ENCODE measurements around the gene ENTPD8.
A peak's percentile ranks its signal among the peaks of the same experiment; 100 is the strongest.

Gene ENTPD8

DNA sequence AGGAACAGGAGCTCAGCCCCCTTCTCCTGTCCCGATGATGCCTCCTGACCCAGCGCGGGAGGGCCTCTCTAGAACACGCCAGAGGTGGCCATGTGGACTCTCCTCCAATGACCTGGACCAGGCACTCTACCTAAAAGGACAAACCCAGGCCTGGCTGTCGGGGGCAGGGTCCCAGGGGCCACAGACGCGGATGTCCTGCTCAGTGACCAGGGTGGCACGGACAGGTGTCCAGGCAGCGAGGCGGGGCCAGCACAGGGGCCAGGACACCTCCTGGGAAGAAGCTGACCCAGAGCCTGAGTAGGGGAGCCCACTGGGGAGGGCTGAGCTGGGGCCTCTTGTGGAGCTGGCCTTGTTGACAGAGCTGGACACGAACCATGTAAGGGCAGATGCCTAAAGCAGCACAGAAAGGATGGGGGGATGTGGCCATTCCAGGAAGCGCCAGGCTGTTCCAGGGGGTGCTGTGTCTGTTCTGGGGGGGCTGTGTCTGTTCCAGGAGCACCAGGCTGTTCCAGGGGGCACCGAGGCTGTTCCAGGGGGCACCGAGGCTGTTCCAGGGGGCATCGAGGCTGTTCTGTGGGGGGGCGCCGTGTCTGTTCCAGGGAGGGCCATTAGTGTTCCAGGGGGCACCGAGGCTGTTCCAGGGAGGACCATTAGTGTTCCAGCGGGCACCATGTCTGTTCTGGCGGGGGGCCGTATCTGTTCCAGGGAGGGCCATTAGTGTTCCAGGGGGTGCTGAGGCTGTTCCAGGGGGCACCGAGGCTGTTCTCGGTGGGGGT, 48.7 kb downstream of the ENTPD8 start:
- DNase-seq (ENCODE audit: low read depth) = no peak
- TF ChIP-seq POLR2A (IDR thresholded peaks at IDR 0.05; ENCODE audit: extremely low read depth, insufficient read length) (no peak), MYC (IDR thresholded peaks at IDR 0.05; ENCODE audit: low read depth, low read length) (no peak)
- TF ChIP-seq, protein P1, sequence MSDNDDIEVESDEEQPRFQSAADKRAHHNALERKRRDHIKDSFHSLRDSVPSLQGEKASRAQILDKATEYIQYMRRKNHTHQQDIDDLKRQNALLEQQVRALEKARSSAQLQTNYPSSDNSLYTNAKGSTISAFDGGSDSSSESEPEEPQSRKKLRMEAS (IDR thresholded peaks at IDR 0.05; ENCODE audit: low read depth, low read length) = no peak
- TF ChIP-seq, protein P2, sequence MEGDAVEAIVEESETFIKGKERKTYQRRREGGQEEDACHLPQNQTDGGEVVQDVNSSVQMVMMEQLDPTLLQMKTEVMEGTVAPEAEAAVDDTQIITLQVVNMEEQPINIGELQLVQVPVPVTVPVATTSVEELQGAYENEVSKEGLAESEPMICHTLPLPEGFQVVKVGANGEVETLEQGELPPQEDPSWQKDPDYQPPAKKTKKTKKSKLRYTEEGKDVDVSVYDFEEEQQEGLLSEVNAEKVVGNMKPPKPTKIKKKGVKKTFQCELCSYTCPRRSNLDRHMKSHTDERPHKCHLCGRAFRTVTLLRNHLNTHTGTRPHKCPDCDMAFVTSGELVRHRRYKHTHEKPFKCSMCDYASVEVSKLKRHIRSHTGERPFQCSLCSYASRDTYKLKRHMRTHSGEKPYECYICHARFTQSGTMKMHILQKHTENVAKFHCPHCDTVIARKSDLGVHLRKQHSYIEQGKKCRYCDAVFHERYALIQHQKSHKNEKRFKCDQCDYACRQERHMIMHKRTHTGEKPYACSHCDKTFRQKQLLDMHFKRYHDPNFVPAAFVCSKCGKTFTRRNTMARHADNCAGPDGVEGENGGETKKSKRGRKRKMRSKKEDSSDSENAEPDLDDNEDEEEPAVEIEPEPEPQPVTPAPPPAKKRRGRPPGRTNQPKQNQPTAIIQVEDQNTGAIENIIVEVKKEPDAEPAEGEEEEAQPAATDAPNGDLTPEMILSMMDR (IDR thresholded peaks at IDR 0.05; ENCODE audit: low read depth, low read length) = no peak
- H3K4me3 ChIP-seq (ENCODE audit: low read depth, low read length) = no peak overlapping the region

DNA sequence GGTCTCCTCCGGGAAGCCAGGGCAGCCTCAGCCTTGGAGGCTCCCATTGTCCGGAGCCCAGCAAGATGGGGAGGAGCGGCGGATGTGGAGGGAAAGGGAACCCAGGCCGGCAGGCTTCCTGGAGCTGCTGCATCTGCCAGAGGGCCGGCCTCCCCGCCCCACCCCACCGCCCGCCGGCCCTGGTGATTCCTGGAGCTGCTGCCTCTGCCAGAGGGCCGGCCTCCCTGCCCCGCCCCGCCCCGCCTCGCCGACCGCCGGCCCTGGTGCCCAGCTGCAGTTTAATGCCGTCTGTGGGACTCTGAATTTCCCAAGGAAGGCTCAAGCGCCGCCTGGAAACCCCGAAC, 49.8 kb downstream of the ENTPD8 start:
- DNase-seq (ENCODE audit: low read depth) = no peak
- TF ChIP-seq, protein P1 (IDR thresholded peaks at IDR 0.05; ENCODE audit: low read depth, low read length) = no peak
- TF ChIP-seq, protein P2 (IDR thresholded peaks at IDR 0.05; ENCODE audit: low read depth, low read length) = no peak
- TF ChIP-seq MYC (IDR thresholded peaks at IDR 0.05; ENCODE audit: low read depth, low read length) (no peak), POLR2A (IDR thresholded peaks at IDR 0.05; ENCODE audit: extremely low read depth, insufficient read length) (no peak)
- no peak overlapping the region for H3K4me3 ChIP-seq (ENCODE audit: low read depth, low read length)

DNA sequence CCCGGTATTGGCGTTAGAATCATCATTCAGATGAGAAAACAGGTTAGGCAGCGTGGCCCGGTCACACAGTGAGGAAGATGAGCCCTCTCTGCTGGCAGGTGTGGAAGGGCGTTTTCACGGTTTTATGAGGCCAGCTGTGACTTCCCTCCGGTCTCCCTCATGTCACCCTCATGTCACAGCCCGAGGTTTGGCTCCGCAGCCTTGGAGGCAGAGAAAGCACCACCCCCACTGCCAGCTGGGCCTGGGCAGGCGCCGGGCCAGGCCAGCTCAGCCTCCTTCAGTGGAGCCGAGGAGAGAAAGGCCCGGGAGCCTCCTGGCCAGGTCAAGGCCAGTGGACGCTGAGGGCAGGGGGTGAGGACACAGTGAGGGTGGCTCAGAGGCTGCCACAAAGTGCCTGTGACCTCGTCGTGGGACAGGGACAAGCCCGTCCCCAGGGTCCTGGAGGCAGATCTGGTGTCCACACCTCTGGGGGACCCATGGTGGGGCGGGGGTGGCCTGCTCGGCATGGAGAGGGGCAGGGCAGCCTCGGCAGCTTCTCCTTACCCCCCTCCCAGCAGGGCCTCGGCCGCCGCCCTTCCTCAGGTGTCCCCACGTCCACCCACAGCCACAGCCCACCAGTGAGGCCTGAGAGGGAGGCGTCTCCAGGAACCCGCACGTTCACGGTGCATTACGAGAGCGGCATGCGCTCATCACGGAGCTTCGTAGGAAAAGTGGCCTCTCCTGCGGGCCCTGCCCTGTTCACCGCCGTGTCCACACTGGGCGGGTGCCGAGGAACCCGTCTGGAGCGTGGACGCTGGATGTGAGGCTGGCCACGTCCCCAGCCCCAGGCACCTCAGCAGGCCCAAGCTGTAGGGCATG, 50.4 kb downstream of the ENTPD8 start:
- H3K4me3 ChIP-seq (ENCODE audit: low read depth, low read length) = no peak overlapping the region
- peak; percentile 19 for DNase-seq (ENCODE audit: low read depth)
- TF ChIP-seq MYC (IDR thresholded peaks at IDR 0.05; ENCODE audit: low read depth, low read length) = 0 out of 2 replicates have a peak, but pooled peaks have one; percentile 16
- TF ChIP-seq POLR2A (IDR thresholded peaks at IDR 0.05; ENCODE audit: extremely low read depth, insufficient read length) = no peak
- TF ChIP-seq, protein P2 (IDR thresholded peaks at IDR 0.05; ENCODE audit: low read depth, low read length) = no peak
- TF ChIP-seq, protein P1 (IDR thresholded peaks at IDR 0.05; ENCODE audit: low read depth, low read length) = peak; percentile 29; the same call in 1 of the 2 replicates

DNA sequence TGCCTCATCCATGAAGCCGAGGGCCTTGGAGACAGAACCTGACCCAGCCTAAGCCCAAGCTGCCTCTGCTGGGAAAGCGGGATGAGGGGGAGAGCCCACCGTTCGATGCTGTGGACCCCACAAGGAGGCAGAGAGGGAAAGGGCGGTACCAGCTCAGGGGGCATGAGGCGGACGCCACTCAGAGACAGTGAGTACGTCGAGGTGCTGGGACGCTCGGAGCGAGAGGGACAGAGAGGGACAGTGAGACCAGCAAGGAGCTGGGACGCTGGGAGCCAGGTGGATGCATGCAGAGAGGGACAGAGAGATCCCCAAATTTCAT, 51.8 kb downstream of the ENTPD8 start:
- no peak overlapping the region for H3K4me3 ChIP-seq (ENCODE audit: low read depth, low read length)
- DNase-seq (ENCODE audit: low read depth) = no peak
- TF ChIP-seq MYC (IDR thresholded peaks at IDR 0.05; ENCODE audit: low read depth, low read length) (no peak), POLR2A (IDR thresholded peaks at IDR 0.05; ENCODE audit: extremely low read depth, insufficient read length) (no peak)
- TF ChIP-seq, protein P1 (IDR thresholded peaks at IDR 0.05; ENCODE audit: low read depth, low read length) = no peak
- TF ChIP-seq, protein P2 (IDR thresholded peaks at IDR 0.05; ENCODE audit: low read depth, low read length) = no peak

DNA sequence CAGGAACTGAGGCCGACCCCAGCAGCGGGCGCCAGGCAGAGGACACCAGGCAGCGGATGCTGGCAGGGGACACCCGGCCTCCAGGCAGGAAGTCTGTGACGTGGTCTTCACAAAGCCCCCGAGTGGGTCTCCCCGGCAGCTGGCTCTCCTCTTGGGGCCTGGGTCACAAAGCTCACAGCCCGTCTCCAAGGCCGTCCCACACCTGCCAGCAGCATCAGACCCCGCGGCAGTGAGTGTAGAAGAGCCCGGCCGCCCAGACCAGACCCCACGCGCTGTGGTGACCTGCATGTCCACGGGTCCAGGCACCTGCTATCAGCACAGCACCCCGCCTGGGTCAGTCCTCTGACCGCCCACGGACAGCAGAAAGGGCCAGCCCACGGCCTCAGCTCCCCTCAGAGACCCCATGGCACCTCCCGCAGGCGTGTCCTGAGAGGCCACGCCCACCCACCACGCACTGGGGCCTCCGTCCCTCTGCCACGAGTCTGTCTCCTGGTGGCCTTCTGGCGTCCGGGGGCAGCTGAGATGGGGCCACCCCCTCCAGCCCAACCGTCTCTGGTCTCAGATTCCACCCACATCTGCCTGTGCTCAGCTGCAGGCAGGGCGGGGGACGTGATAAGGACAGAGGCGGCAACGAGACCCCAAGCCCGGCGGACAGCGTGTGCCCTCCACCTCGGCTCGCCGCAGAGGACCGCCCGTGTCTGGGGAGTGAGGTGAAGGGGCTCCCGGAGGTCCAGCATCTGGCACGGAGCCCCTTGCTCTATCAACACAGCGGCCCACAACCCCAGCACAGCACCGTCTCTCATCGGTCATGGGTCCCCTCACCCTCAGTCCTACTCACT, 52.3 kb downstream of the ENTPD8 start:
- H3K4me3 ChIP-seq (ENCODE audit: low read depth, low read length) = no peak overlapping the region
- TF ChIP-seq, protein P1 (IDR thresholded peaks at IDR 0.05; ENCODE audit: low read depth, low read length) = no peak
- TF ChIP-seq POLR2A (IDR thresholded peaks at IDR 0.05; ENCODE audit: extremely low read depth, insufficient read length) (no peak), MYC (IDR thresholded peaks at IDR 0.05; ENCODE audit: low read depth, low read length) (no peak)
- TF ChIP-seq, protein P2 (IDR thresholded peaks at IDR 0.05; ENCODE audit: low read depth, low read length) = no peak
- no peak for DNase-seq (ENCODE audit: low read depth)
